NCI-H1105 treated with DMSO at 0.1 percent for 48 hours (cell line): ENCODE measurements around the gene CHD2.
"Not testable (repeated sequence)": the region's sequence is repeated elsewhere in the genome, so short reads cannot be mapped to it uniquely, and the experiment has no call there.

Source experiments
- DNase-seq: peaks from one replicate; lab custom pipeline; 2025; lab: John Stamatoyannopoulos, UW

Gene CHD2

DNA sequence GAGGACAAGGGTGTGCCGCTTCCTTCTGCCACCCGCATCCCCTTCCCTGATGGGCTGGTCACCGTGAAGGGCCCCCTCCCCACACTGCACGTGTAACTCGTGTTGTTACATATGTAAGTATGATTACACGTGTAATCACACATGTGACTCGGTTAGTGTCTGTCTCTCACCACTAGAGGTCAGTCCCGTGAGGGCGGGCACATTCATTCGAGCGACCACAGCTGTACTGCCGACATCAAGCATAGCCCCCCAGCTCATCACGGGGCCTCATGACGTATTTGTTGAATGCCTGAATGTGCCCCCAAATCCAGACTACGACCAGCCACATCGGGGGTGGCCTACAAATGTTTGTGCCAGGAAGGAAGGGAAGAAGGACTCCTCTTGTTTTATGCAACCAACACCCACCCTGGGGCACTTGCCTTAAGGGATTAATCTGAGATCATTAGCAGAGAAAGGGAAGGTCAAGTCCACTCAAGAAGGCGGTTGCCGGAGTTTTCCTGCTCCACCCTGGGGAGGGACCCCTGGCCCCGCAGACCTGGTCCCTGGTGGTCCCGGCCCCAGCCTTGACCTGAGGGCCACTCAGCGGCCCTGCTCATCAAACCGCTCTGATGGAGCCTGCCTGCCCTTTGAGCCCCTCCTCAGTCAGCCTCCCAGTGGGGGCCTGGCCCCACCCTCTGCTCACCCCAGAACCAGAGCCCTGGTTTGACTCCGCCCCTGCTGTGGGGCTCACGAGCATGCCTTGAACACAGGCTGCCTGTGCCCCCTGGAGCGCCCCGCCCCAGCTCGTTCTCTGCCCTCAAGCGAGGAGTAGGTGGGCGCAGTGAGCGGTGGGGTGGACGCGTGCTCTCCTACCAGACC lies 136.1 kb downstream of the CHD2 start:
- DNase-seq = peak; percentile 16

- DNase-seq = no peak
Observed at GRCh38 chr15:93036951-93037819, 137.1 kb downstream of the CHD2 start.

DNA sequence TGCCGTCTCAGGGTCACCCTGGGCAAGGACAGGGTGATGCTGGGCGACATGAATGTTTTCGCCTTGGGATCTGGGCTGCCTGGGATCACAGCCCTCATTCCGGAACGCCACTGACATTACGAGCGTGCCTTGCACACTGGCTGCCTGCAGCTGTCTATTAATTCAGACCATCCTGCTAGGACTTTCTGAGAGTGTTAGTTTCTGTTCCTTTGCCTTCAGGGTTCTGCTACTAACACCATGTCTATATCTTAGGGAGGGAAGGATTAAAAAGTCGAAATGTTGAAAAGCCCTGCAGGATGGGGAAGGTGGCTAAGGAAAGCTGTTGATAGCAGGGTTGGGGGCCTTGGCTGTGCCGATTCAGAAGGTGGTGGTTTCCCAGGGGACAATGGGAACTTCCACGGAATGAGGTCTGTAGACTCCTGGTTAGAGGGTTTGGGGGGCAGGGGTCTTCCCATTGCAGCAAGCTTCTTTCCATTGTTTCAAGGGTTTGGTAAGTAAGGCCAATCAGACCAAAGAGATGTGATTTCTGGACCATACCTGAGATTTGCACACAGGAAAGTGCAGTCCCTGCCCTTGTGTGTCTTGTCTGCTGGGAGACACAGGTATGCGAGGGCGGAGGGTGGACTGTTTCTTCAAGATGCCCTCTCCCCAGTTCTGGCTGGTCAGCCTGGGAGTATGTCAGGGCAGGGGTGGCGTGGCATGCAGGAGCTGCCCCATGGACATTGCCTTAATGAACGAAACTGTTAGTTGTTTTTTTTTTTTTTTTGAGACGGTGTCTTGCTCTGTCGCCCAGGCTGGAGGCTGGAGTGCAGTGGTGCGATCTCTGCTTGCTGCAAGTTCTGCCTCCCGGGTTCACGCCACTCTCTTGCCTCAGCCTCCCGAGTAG lies 137.9 kb downstream of the CHD2 start:
- no peak for DNase-seq

- not testable (repeated sequence) for DNase-seq
Observed at GRCh38 chr15:93039562-93040287, 139.6 kb downstream of the CHD2 start.

- DNase-seq = no peak
Observed at GRCh38 chr15:93040288-93041158, 140.4 kb downstream of the CHD2 start.

GRCh38 chr15:93041159-93041547 lies 141.0 kb downstream of the CHD2 start:
- DNase-seq = no peak

GRCh38 chr15:93042211-93042610 lies 142.1 kb downstream of the CHD2 start:
- DNase-seq = no peak

- DNase-seq = no peak
Observed at GRCh38 chr15:93042691-93043378, 142.7 kb downstream of the CHD2 start.

DNA sequence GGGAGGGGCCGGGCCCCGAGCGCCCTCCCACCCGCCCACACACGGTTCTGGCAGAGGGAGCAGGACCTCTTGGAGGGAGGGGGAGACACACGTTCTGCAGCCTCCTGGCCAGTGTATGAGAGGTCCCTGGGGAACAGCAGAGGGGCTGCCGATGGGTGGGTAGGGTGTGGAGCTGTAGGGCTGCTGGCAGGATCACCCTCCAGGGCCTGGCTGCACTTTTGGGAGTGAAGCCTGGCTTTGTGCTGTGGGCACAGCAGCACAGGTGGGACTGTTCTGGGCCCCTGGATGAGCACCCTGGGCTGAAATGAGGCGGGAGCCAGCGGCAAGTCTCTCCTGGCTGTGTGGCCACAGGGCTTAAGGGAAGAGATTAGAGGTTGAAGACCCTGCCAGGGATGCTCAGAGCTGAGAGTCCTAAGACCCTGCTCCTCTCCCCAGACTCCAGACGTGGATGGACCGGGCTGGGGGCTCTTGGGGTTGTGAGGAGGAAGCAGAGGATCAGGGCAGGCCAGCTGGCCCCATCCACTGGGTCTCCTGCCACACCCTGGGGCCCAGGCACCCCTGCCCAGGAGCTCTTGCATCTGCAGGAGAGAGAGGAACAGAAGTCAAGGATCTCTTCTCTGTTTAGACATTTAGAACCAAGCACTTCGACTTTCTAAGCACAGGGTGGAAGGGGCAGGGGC lies 143.6 kb downstream of the CHD2 start:
- no peak for DNase-seq

- no peak for DNase-seq
Observed at GRCh38 chr15:93044301-93045190, 144.4 kb downstream of the CHD2 start.

GRCh38 chr15:93045191-93045785 lies 145.2 kb downstream of the CHD2 start:
- DNase-seq = no peak

GRCh38 chr15:93046120-93046519 lies 146.0 kb downstream of the CHD2 start:
- no peak for DNase-seq

- no peak for DNase-seq
Observed at GRCh38 chr15:93046721-93047120, 146.6 kb downstream of the CHD2 start.

GRCh38 chr15:93047621-93048425 lies 147.7 kb downstream of the CHD2 start:
- no peak for DNase-seq

- DNase-seq = no peak
Observed at GRCh38 chr15:93048426-93048721, 148.2 kb downstream of the CHD2 start.

DNA sequence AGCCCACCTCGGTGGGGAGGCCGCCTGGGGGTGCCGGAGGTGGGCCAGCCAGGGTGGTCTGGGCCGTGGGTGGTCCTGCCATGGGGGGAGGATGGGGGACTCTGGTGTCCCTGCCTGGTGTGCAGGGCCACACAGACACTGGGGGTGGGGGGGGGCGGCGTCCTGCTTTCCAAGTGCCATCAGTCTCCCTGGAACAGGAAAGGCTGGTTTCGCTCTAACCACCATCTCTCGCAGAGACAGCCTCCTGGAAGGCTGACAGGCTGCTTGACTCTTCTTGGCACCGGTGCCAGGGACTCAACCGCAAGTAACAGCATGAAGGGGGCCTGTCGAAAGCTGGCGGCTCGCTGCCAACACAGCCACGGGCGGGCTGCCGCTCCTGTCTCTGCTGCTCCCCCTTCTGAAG lies 148.6 kb downstream of the CHD2 start:
- peak; percentile 30 for DNase-seq

DNA sequence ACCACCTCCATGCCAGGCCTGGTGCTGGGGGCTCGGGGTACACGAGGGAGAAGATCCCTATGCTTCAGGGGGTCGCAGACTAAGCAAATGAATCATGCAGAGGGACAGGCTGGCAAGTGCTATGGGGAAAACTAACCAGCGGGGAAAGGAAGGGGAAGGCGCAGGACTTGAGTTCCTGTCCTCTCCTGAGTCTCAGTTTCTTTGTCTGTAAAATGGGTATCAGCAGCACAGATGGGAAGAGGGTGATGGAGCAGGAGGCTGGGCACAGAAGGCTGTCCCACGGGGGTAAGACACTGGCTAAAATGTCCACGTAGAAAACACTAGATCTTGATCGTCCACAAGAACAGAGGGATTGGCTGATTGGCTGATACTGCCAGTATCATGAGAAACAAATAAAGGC lies 149.1 kb downstream of the CHD2 start:
- DNase-seq = no peak
